ENCODE results near the gene LCE1D. TPM values are rescaled to one million over a fixed set of nuclear protein-coding genes. Genes with fewer than 3 reads are reported as not detected.

LCE1D gene
- total and polyA plus RNA-seq, 4 donors: 0.39 TPM; not detected in 3

DNA sequence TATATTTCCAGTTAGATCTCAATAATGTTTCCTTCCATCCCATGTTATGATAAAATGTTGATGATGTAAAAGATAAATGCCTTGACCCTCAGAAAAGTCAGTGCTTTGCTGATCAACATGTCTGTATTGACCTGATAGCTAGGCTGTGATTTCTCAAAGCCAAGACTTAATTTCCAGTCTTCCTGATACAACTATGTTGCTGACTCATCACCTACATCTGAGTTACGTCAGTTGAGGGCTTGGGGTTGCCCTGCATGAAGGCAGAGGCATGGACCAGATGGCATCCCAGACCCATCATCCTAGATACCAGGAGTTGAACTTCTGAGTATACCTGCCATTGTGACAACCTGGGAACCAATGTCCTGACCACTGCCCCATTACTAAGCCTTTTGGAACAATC, 4.8 kb downstream of the LCE1D start:
- no peaks in the 10 kb centered on the region for H3K36me3 ChIP-seq (ENCODE audit: control insufficient read depth, insufficient read depth, low read length)
- H3K4me3 ChIP-seq (ENCODE audit: low read depth, low read length): no peak overlapping the region
- H3K27me3 ChIP-seq (ENCODE audit: control insufficient read depth, insufficient read depth, low read length): no peaks in the 10 kb centered on the region
- no peak overlapping the region for H3K27ac ChIP-seq (ENCODE audit: low read depth, low read length)
- no peak for DNase-seq (ENCODE audit: low read depth in 4 of 6, low spot score in 6 of 6)
- no peaks in the 10 kb centered on the region for H3K9me3 ChIP-seq (ENCODE audit: control insufficient read depth, insufficient read depth, low read length)
- WGBS (ENCODE audit: insufficient coverage): 100% methylated on average over 1 of the region's 1 CpG
- peaks cover 9% of the 10 kb centered on the region for H3K4me1 ChIP-seq (ENCODE audit: control insufficient read depth, insufficient read depth, low read length)

DNA sequence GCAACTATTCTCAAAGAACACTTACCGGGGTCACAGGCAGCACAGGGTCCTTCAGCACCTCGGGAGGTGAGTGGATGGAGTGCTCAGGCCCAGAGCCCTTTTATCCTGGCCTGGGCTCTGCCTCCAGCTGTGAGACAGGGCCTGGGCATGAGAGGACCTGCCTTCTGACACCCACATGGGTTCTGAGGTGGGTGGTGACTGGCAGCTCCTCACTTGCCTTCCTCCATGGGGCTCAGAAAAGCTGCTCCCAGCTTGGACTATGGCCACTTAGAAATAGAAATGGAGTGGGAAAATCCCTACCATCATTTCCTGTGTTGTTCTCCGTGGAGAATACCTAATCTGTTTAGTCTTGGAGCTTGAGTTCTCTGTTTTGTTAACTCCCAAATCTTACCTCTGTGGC, 10.1 kb downstream of the LCE1D start, which contains the start of gene LCE1C:
LCE1C (minus strand) TSS at position 76 of the 400 bp plus-strand sequence. CDS start 1,173 bp downstream, outside the sequence.
- H3K27ac ChIP-seq (ENCODE audit: low read depth, low read length): no peak within 1 kb of the TSS
- H3K36me3 ChIP-seq (ENCODE audit: control insufficient read depth, insufficient read depth, low read length): no peaks in the 10 kb centered on the region
- 90% methylated on average over 2 of the region's 3 CpGs for WGBS (ENCODE audit: insufficient coverage)
- no peaks in the 10 kb centered on the region for H3K9me3 ChIP-seq (ENCODE audit: control insufficient read depth, insufficient read depth, low read length)
- H3K27me3 ChIP-seq (ENCODE audit: control insufficient read depth, insufficient read depth, low read length): no peaks in the 10 kb centered on the region
- H3K4me1 ChIP-seq (ENCODE audit: control insufficient read depth, insufficient read depth, low read length): no peaks in the 10 kb centered on the region
- DNase-seq (ENCODE audit: low read depth in 4 of 6, low spot score in 6 of 6): no peak
- H3K4me3 ChIP-seq (ENCODE audit: low read depth, low read length): no peak within 1 kb of the TSS

DNA sequence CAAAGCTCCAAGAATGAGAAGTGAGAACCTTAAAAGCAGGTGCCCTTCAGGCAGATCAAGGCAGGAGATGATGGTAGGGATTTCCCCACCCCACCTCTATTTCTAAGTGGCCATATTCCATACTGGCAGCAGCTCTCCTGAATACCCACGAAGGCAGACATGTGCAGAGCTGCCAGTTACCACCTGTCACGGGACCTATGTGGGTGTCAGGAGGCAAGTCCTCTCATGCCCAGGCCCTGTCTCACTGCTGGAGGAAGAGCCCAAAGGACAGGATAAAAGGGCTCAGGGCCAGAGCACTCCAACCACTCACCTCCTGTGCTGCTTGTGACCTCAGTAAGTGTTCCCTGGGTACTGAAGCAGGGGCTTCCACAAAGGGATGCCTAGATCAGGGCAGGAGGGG, 14.5 kb downstream of the LCE1D start:
- DNase-seq (ENCODE audit: low read depth in 4 of 6, low spot score in 6 of 6): no peak
- 73% methylated on average over 2 of the region's 2 CpGs for WGBS (ENCODE audit: insufficient coverage)
- Histone ChIP-seq H3K4me3 (ENCODE audit: low read depth, low read length) (no peak overlapping the region), H3K27ac (ENCODE audit: low read depth, low read length) (no peak overlapping the region), H3K27me3 (ENCODE audit: control insufficient read depth, insufficient read depth, low read length) (no peaks in the 10 kb centered on the region), H3K4me1 (ENCODE audit: control insufficient read depth, insufficient read depth, low read length) (no peaks in the 10 kb centered on the region), H3K9me3 (ENCODE audit: control insufficient read depth, insufficient read depth, low read length) (no peaks in the 10 kb centered on the region), H3K36me3 (ENCODE audit: control insufficient read depth, insufficient read depth, low read length) (no peaks in the 10 kb centered on the region)

DNA sequence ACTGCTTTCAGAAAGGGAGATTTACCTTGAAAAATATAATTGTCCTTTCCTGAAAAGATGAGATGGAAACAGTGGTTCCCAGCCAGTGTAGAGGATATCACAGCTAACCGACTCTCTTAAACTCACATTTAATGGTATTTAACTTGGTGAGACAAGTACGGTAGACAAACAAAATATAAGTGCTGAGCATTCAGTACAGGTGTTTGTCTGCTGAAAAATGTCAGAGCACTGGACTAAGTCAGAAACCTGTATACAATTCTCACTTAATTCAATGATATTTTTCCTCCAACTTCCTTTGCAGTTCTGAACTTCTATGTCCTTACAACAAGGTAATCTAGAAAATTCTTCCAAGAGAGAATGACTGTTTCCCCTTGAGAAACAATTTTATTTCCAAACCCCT, 15.2 kb downstream of the LCE1D start, which contains the start of gene LCE1B:
LCE1B (plus strand) TSS at position 301 of the 400 bp plus-strand sequence. CDS start 476 bp downstream, outside the sequence.
- H3K36me3 ChIP-seq (ENCODE audit: control insufficient read depth, insufficient read depth, low read length): no peaks in the 10 kb centered on the region

DNA sequence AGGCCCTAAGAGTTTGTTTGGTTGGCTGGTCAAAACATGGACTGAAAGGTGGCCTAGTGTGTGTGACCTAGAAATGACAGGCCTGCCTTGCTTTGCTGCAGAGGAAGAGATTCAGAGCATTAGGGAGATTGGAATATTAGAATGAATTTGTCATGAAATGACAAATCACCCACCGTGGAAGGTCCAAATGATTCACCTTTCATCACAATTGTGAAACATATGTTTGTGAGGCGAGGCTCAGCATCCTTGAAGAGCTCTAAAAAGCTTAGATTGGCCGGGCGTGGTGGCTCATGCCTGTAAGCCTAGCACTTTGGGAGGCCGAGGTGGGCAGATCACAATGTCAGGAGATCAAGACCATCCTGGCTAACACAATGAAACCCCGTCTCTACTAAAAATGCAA, 20.8 kb downstream of the LCE1D start:
- DNase-seq (ENCODE audit: low read depth in 4 of 6, low spot score in 6 of 6): no peak
- 91% methylated on average over 4 of the region's 6 CpGs for WGBS (ENCODE audit: insufficient coverage)
- no peak overlapping the region for H3K27ac ChIP-seq (ENCODE audit: low read depth, low read length)
- no peaks in the 10 kb centered on the region for H3K27me3 ChIP-seq (ENCODE audit: control insufficient read depth, insufficient read depth, low read length)
- no peak overlapping the region for H3K4me3 ChIP-seq (ENCODE audit: low read depth, low read length)
- H3K4me1 ChIP-seq (ENCODE audit: control insufficient read depth, insufficient read depth, low read length): no peaks in the 10 kb centered on the region
- H3K9me3 ChIP-seq (ENCODE audit: control insufficient read depth, insufficient read depth, low read length): no peaks in the 10 kb centered on the region
- H3K36me3 ChIP-seq (ENCODE audit: control insufficient read depth, insufficient read depth, low read length): no peaks in the 10 kb centered on the region

More for the DNA sequence above, 15.2 kb downstream of the LCE1D start, which contains the start of gene LCE1B:
- Histone ChIP-seq H3K9me3 (ENCODE audit: control insufficient read depth, insufficient read depth, low read length) (no peaks in the 10 kb centered on the region), H3K4me3 (ENCODE audit: low read depth, low read length) (no peak within 1 kb of the TSS), H3K27me3 (ENCODE audit: control insufficient read depth, insufficient read depth, low read length) (no peaks in the 10 kb centered on the region), H3K4me1 (ENCODE audit: control insufficient read depth, insufficient read depth, low read length) (no peaks in the 10 kb centered on the region), H3K27ac (ENCODE audit: low read depth, low read length) (no peak within 1 kb of the TSS)
- DNase-seq (ENCODE audit: low read depth in 4 of 6, low spot score in 6 of 6): no peak
- no CpG with 5 or more reads among the region's 2 CpGs for WGBS (ENCODE audit: insufficient coverage)

DNA sequence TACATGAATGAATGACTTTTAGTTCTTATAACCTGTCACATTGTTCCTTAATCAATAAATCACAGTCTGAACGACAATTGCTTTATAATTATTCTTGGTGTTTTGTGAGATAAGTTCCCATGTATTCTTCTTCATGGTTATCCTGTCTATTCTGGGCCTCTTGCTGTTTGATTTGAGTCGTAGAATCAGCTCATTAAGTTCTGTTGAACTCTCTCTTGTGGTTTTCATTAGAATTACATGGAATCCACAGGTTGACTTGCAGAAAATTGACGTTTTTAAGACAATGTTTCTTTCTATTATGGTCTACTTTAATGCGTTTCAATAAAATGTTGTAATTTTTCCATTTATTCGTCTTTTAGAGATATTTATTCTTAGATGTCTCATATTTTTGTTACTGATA, 26.8 kb downstream of the LCE1D start:
- H3K4me3 ChIP-seq (ENCODE audit: low read depth, low read length): no peak overlapping the region
- DNase-seq (ENCODE audit: low read depth in 4 of 6, low spot score in 6 of 6): no peak
- no peaks in the 10 kb centered on the region for H3K4me1 ChIP-seq (ENCODE audit: control insufficient read depth, insufficient read depth, low read length)
- no peaks in the 10 kb centered on the region for H3K9me3 ChIP-seq (ENCODE audit: control insufficient read depth, insufficient read depth, low read length)
- no CpG with 5 or more reads among the region's 5 CpGs for WGBS (ENCODE audit: insufficient coverage)
- no peaks in the 10 kb centered on the region for H3K36me3 ChIP-seq (ENCODE audit: control insufficient read depth, insufficient read depth, low read length)
- no peaks in the 10 kb centered on the region for H3K27me3 ChIP-seq (ENCODE audit: control insufficient read depth, insufficient read depth, low read length)
- H3K27ac ChIP-seq (ENCODE audit: low read depth, low read length): no peak overlapping the region

DNA sequence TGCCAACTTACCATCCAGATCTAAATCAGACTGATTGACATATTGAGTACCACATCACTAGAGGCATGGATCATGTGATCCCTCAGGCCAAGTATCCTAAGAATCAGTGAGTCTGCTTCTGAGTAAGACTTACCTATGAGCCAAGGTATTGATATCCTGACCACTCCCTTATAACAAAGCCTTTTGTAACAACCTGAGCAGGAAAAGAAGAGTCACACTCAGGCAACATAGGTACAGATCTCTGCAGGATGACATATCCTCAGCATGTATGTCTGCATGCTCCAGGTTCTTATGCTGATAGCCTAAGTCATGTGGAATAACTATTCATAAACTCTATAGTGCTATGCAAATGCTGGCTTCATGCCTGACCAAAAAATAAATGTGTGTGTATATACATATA, 28.4 kb downstream of the LCE1D start:
- H3K9me3 ChIP-seq (ENCODE audit: control insufficient read depth, insufficient read depth, low read length): no peaks in the 10 kb centered on the region
- no peak overlapping the region for H3K27ac ChIP-seq (ENCODE audit: low read depth, low read length)
- no peaks in the 10 kb centered on the region for H3K4me1 ChIP-seq (ENCODE audit: control insufficient read depth, insufficient read depth, low read length)
- H3K27me3 ChIP-seq (ENCODE audit: control insufficient read depth, insufficient read depth, low read length): no peaks in the 10 kb centered on the region
- H3K4me3 ChIP-seq (ENCODE audit: low read depth, low read length): no peak overlapping the region
- no peak for DNase-seq (ENCODE audit: low read depth in 4 of 6, low spot score in 6 of 6)
- no peaks in the 10 kb centered on the region for H3K36me3 ChIP-seq (ENCODE audit: control insufficient read depth, insufficient read depth, low read length)

DNA sequence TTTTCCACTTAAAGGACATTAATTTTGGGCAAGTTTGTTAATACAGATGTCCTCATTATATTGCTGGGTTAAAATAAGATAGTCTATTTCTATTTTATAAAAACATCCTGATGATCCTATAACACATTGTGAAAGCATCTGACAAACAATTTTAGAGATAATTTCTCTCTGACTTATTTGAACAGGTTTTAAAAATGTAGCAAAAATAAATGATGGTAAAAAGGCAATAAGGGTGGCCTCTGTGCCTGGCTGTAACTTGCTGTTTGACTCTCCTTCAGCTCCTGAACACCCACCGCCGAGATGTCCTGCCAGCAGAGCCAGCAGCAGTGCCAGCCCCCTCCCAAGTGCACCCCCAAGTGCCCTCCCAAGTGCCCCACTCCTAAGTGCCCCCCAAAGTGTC, 30.7 kb downstream of the LCE1D start, which contains the start of gene LCE1A:
LCE1A (plus strand) TSS at position 301 of the 400 bp plus-strand sequence; CDS start at position 301, 0 bp downstream.
- Histone ChIP-seq H3K9me3 (ENCODE audit: control insufficient read depth, insufficient read depth, low read length) (no peaks in the 10 kb centered on the region), H3K4me3 (ENCODE audit: low read depth, low read length) (no peak within 1 kb of the TSS), H3K4me1 (ENCODE audit: control insufficient read depth, insufficient read depth, low read length) (no peaks in the 10 kb centered on the region), H3K36me3 (ENCODE audit: control insufficient read depth, insufficient read depth, low read length) (no peaks in the 10 kb centered on the region), H3K27me3 (ENCODE audit: control insufficient read depth, insufficient read depth, low read length) (no peaks in the 10 kb centered on the region), H3K27ac (ENCODE audit: low read depth, low read length) (no peak within 1 kb of the TSS)
- WGBS (ENCODE audit: insufficient coverage): 82% methylated on average over 2 of the region's 2 CpGs
- DNase-seq (ENCODE audit: low read depth in 4 of 6, low spot score in 6 of 6): no peak

DNA sequence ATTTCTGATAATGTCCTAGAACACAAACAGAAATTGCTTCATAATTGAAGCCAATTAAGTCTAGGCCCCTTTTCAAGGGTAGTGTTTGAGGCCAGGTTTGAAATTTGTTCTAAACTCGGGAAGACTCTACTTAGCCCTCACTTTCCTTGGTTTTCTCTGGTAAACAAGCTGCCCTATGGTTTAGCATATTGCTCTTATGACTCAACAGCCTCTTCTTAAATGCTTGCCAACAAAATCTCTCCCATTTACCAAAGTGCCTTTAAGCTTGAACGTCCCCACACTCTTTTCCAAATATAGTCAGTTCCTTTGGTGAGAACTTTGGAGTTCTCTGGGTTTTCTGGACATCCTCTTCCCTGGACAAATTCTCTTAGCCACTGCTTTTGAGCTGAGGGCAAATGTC, 40.3 kb downstream of the LCE1D start:
- no peaks in the 10 kb centered on the region for H3K4me1 ChIP-seq (ENCODE audit: control insufficient read depth, insufficient read depth, low read length)
- H3K36me3 ChIP-seq (ENCODE audit: control insufficient read depth, insufficient read depth, low read length): no peaks in the 10 kb centered on the region
- no peaks in the 10 kb centered on the region for H3K9me3 ChIP-seq (ENCODE audit: control insufficient read depth, insufficient read depth, low read length)
- no peak overlapping the region for H3K4me3 ChIP-seq (ENCODE audit: low read depth, low read length)
- no peak overlapping the region for H3K27ac ChIP-seq (ENCODE audit: low read depth, low read length)
- DNase-seq (ENCODE audit: low read depth in 4 of 6, low spot score in 6 of 6): no peak
- WGBS (ENCODE audit: insufficient coverage): no CpG with 5 or more reads among the region's 2 CpGs
- H3K27me3 ChIP-seq (ENCODE audit: control insufficient read depth, insufficient read depth, low read length): no peaks in the 10 kb centered on the region

DNA sequence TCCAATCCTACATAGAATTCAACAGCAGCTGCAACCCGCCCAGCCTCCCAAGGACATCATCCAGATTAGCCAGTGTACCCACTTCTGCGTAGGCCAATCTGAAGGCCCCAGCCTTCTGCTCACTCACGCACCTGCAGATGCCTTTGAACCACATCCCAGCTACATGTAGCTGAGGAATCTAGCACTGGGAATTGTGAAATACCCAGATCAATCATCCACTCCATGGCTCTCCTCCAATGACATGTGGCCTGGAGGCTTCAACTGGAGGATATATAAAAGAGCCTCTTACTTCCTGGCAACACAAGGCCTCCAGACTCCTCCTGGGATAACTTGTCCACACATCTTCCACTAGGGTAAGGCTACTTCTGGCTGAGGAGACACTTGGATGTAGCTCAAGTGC, 46.0 kb downstream of the LCE1D start, which contains the start of gene LCE6A:
LCE6A (plus strand) TSS at position 301 of the 400 bp plus-strand sequence. CDS start 665 bp downstream, outside the sequence.
- H3K27me3 ChIP-seq (ENCODE audit: control insufficient read depth, insufficient read depth, low read length): no peaks in the 10 kb centered on the region
- WGBS (ENCODE audit: insufficient coverage): 89% methylated on average over 2 of the region's 3 CpGs
- no peaks in the 10 kb centered on the region for H3K36me3 ChIP-seq (ENCODE audit: control insufficient read depth, insufficient read depth, low read length)
- no peak for DNase-seq (ENCODE audit: low read depth in 4 of 6, low spot score in 6 of 6)
- no peak within 1 kb of the TSS for H3K4me3 ChIP-seq (ENCODE audit: low read depth, low read length)
- H3K27ac ChIP-seq (ENCODE audit: low read depth, low read length): no peak within 1 kb of the TSS
- H3K9me3 ChIP-seq (ENCODE audit: control insufficient read depth, insufficient read depth, low read length): no peaks in the 10 kb centered on the region
- no peaks in the 10 kb centered on the region for H3K4me1 ChIP-seq (ENCODE audit: control insufficient read depth, insufficient read depth, low read length)

Measured in spinal cord (tissue), 10 donors.